ENCODE measurements around the gene URM1.
"Not testable (repeated sequence)": the region's sequence is repeated elsewhere in the genome, so short reads cannot be mapped to it uniquely, and the experiment has no call there.

URM1 gene

GRCh38 chr9:128370752-128371629, at the start of gene URM1:
Gene URM1, plus strand, starts transcription at chr9:128371374. Its CDS starts 7 bp downstream, at chr9:128371381.
- peak; percentile 92 to 96 for DNase-seq (ENCODE audit: low read depth in 2 of 2)

- DNase-seq (ENCODE audit: low read depth in 2 of 2): no peak
These were observed 49.2 kb upstream of the URM1 start for GRCh38 chr9:128321879-128322403.

DNA sequence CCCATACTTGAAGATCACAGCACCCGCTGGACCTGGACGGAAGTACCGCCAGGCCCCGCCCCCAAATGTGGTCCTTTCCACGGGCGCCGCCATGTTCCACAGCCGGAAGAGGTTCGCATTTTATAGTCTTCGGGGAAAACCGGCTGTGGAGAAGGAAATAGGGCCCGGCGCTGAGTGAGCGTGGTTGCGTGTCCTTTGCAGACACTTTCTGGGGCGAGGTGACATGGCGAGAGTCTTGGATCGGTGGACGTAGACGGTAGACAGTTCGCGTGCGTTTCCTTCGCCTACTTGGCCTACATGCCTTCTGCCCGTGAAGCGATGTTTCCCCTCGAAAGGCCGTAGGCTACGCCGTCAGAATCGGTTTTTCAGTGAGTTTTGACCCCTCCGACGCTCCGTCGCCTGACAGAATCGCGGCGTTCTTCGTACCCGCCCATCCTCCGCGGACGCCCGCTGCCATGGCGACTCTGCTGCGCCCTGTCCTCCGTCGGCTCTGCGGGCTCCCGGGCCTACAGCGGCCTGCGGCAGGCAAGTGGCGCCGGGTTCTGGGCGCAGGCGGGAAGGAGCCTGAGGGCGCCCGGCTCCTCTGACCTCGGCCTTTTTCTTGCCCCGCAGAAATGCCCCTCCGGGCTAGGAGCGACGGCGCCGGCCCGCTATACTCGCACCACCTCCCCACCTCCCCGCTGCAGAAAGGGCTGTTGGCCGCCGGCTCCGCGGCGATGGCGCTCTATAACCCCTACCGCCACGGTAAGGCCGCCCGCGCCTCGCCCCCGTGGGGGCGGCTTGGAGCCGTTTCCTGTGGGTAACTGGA, 48.6 kb upstream of the URM1 start, which contains the start of the genes COQ4 and TRUB2:
Gene COQ4 (plus strand): TSS at position 436 of the 808 bp plus-strand sequence. CDS start 20 bp downstream, at position 456.
Gene TRUB2 (minus strand): TSS at position 44 of the 808 bp plus-strand sequence. CDS start 39 bp downstream, at position 5.
- DNase-seq (ENCODE audit: low read depth in 2 of 2): peak; percentile 87 to 90

DNA sequence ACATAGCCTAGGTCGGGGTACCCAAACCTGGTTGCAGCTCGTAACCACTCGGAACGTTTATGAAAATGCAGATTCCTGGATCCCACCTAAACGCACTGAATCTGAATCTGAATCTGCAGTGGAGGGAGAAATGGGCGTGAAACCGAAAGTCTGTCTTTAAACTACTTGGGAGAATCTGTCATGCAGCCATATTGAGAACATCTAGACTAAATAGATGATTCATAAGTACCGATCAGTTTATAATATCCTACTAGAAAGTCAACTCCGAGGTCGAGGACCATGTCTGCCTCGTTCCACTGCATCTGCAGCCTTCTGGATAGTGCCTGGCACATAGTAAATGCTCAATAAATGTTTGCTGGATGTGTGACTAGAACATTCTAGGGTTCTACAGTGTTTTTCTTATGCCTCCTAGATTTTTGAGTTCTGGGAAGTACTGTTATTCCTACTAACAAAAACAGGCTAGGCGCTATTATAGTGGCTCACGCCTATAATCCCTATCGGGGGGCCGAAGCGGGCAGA, 47.9 kb upstream of the URM1 start:
- DNase-seq (ENCODE audit: low read depth in 2 of 2): no peak

DNA sequence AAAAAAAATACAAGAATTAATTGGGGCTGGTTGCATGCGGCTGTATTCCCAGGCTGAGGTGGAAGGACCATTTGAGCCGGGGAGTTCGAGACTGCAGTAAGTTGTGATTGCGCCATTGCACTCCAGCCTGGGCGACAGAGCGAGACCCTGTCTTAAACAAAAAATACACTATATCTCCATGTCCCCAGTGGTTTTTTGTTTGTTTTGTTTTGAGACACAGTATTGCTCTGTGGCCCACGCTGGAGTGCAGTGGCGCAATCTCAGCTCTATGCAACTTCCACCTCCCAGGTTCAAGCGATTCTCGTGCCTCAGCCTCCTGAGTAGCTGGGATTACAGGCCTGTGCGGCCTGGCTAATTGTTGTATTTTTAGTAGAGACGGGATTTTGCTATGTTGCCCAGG, 47.4 kb upstream of the URM1 start:
- DNase-seq (ENCODE audit: low read depth in 2 of 2): no peak

GRCh38 chr9:128324401-128324800, 46.8 kb upstream of the URM1 start:
- DNase-seq (ENCODE audit: low read depth in 2 of 2): no peak

GRCh38 chr9:128325629-128326028, 45.5 kb upstream of the URM1 start:
- DNase-seq (ENCODE audit: low read depth in 2 of 2): no peak

DNA sequence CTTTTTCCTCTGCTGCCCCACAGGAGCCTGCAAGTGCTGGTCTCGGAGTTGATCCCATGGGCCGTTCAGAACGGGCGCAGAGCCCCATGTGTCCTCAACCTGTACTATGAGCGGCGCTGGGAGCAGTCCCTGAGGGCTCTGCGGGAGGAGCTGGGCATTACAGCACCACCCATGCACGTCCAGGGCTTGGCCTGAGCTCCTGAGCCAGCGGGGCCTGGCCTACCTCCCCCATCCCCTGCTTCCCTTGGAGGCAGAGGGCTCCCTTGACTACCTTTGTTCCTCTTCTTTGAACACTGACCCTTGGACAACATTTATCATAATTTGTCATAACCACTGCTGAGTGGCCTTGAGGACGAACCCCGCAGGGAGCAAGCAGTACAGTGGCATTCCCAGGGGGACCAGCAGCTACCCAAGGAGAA, 37.7 kb upstream of the URM1 start:
- no peak for DNase-seq (ENCODE audit: low read depth in 2 of 2)

GRCh38 chr9:128335161-128335560, 36.0 kb upstream of the URM1 start:
- DNase-seq (ENCODE audit: low read depth in 2 of 2): no peak

DNA sequence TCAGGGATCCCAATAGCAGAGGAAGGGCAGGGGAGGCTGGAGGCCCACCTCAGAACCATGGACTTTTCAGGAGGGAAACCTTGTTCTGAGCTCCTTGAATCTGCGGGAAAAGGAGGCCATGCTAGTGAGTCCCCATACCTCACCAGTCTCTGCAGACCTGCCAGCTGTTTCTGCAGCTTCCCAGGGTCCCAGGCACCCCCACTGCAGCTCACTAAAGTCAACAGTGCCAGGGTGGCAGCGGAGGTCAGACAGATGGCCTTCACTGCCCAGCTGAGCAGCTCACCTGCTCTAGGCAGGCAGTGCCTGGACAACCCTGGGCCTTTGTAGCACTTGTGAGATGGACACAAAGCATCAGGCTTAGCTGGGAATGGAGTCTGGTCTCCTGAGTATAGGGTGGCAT, 35.3 kb upstream of the URM1 start:
- no peak for DNase-seq (ENCODE audit: low read depth in 2 of 2)

DNA sequence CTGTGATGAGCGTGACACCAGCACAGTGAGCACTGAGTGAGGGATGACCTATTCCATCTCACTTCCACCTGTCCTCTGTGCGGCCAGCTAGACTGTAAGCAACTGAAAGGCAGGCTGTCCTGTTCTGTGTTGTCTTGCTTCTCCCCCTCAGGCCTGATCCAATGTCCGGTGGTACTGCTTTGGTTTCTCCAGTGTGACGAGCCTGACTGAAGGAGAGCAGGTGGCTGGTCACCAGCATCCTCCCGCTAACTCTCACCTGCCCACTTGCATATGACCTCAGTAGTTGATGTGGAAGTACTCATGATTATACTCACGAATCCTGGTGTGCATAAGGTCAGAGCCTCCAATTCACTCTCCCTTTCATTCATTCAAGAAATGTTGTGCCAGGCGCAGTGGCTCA, 33.2 kb upstream of the URM1 start:
- no peak for DNase-seq (ENCODE audit: low read depth in 2 of 2)

GRCh38 chr9:128338852-128339614, 32.1 kb upstream of the URM1 start:
- DNase-seq (ENCODE audit: low read depth in 2 of 2): not testable (repeated sequence)

- peak; percentile 48 to 77 for DNase-seq (ENCODE audit: low read depth in 2 of 2)
These were observed 31.1 kb upstream of the URM1 start, which contains the start of gene SLC27A4 for GRCh38 chr9:128339761-128340690. Gene SLC27A4, plus strand, starts transcription at chr9:128340527. Its CDS starts 2,606 bp downstream, at chr9:128343133.

DNA sequence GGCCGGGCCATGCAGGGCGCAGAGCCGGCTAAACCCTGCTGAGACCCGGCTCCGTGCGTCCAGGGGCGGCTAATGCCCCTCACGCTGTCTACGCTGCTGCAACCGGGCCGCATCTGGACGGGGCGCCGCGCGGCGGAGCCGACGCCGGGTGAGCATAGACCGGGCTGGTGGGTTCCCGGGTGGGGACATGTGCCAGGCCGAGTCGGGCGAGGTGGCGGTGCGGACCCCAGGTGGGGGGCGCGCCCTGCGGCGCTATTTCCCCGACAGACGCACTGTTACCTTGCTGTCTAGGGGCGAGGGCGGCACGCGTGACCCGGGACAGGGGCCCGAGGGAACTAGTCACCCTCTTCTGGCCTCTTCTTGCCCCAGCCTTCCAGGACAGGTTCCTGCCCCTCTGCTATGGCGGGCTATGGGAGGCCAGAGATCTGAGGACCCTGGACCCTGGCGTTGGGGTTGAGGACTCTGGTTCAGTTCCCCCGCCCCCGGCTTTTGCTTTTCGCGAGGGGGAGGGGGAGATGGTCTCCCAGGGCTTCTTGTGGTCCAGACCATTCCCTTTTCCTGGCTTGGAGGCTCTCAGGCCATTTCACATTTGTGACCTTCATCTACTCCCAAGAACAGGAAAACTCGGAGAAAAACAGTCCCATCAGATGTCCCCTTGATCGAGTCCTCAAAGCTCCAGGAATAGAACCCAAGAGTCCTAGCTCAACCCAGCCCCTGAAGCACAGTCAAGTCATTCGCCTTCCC, 30.3 kb upstream of the URM1 start:
- no peak for DNase-seq (ENCODE audit: low read depth in 2 of 2)

DNA sequence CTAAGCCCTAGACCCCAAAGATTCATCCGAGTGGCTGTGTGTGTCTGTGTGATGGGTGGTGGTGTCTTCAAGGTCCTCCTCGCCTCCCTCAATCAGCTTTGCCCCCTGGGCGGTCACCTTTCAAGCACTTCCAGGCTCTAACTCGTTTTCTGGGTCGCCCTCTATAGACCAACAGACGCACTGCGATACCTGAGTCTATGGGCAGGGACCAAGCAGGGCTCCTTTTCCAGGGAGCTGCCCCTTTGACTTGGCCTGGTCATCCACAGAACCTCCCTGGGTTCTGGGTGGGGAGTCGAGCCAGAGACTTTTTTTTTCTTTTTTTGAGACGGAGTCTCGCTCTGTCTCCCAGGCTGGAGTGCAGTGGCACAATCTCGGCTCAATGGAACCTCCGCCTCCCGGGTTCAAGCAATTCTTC, 29.7 kb upstream of the URM1 start:
- peak; percentile 58 to 59 for DNase-seq (ENCODE audit: low read depth in 2 of 2)

DNA sequence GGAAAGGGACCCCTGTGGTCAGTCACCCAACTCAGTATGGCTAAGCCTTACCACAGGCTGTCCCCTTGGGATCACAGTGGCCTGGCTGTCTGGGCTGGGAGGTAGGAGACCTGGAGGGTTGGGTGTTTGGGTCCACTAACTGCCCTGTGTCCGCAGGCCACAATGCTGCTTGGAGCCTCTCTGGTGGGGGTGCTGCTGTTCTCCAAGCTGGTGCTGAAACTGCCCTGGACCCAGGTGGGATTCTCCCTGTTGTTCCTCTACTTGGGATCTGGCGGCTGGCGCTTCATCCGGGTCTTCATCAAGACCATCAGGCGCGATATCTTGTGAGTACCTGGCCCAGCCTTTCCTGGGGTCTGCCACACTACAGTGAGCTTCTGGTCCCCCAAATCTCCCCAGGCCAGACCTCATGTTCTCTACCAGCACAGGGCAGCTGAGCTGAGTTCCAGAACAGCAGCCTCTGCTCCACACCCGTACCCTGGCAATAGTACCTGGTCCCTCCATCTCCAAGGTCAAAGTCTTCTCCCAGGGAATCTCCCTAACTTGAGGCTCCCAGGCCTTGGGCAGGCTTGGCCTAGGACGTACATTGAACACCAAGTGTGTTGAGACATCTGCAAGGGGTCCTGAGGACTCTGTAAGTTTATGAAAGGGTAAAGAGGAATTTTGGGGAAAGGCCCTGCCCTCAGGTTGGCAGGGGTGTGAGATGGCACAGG, 28.0 kb upstream of the URM1 start:
- DNase-seq (ENCODE audit: low read depth in 2 of 2): no peak

DNA sequence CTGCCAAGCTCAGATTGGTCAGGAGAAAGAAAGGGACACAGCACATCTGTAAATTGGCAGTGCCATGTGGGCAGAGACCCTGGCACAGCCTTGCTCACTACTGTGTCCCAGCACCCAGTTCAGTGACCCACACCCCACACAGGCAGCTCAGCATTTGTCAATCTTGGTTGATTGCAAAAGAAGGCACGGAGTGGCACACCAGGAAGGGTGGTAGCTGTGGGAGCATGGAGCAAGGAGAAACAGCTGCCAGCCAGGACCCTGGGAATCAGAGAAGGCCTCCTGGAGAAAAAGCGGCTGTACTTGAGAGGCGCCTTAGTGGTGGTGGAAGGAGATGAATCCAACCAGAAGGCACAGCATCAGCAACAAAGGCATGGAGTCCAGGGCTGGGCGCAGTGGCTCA, 27.3 kb upstream of the URM1 start:
- no peak for DNase-seq (ENCODE audit: low read depth in 2 of 2)

GRCh38 chr9:128344931-128345605, 26.1 kb upstream of the URM1 start:
- no peak for DNase-seq (ENCODE audit: low read depth in 2 of 2)

Measured in stimulated activated CD8-positive, alpha-beta memory T cell treated with anti-CD3 and anti-CD28 coated beads, Interleukin-7, amount 100 ng/mL, for 4 hours (primary cell).